ENCODE measurements around the gene PRPS1.
A peak's percentile ranks its signal among the peaks of the same experiment; 100 is the strongest.
"Not testable (repeated sequence)": the region's sequence is repeated elsewhere in the genome, so short reads cannot be mapped to it uniquely, and the experiment has no call there.

The PRPS1 gene

GRCh38 chrX:107676559-107677378, 48.5 kb downstream of the PRPS1 start:
- Histone ChIP-seq H3K9me3 (ENCODE audit: control insufficient read depth in 1 of 2, low read length in 2 of 2) (no peaks in the 10 kb centered on the region), H3K27me3 (ENCODE audit: low read depth, low read length) (no peaks in the 10 kb centered on the region), H3K4me3 (ENCODE audit: low read depth in 1 of 2, low read length in 2 of 2) (peak overlapping the region; percentile 60 to 76), H3K4me1 (ENCODE audit: control insufficient read depth in 1 of 2, insufficient read depth in 2 of 2, low read length in 2 of 2) (peaks cover 0 to 8% of the 10 kb centered on the region in 2 donors), H3K36me3 (ENCODE audit: control insufficient read depth in 1 of 2, insufficient read depth in 2 of 2, low read length in 2 of 2) (peaks cover 0 to 10% of the 10 kb centered on the region in 2 donors), H3K27ac (ENCODE audit: low read length) (peak overlapping the region; percentile 96)

- Histone ChIP-seq H3K36me3 (ENCODE audit: control insufficient read depth in 1 of 2, insufficient read depth in 2 of 2, low read length in 2 of 2) (peaks cover 0 to 10% of the 10 kb centered on the region in 2 donors), H3K27ac (ENCODE audit: low read length) (peak overlapping the region; percentile 85), H3K9me3 (ENCODE audit: control insufficient read depth in 1 of 2, low read length in 2 of 2) (no peaks in the 10 kb centered on the region), H3K4me1 (ENCODE audit: control insufficient read depth in 1 of 2, insufficient read depth in 2 of 2, low read length in 2 of 2) (peaks cover 0 to 9% of the 10 kb centered on the region in 2 donors), H3K27me3 (ENCODE audit: low read depth, low read length) (no peaks in the 10 kb centered on the region), H3K4me3 (ENCODE audit: low read depth in 1 of 2, low read length in 2 of 2) (peak overlapping the region; percentile 60 to 76)
These were observed 49.2 kb downstream of the PRPS1 start for GRCh38 chrX:107677501-107677901.

GRCh38 chrX:107677909-107678308, 49.6 kb downstream of the PRPS1 start:
- Histone ChIP-seq H3K36me3 (ENCODE audit: control insufficient read depth in 1 of 2, insufficient read depth in 2 of 2, low read length in 2 of 2) (peaks cover 0 to 10% of the 10 kb centered on the region in 2 donors), H3K9me3 (ENCODE audit: control insufficient read depth in 1 of 2, low read length in 2 of 2) (no peaks in the 10 kb centered on the region), H3K27ac (ENCODE audit: low read length) (peak overlapping the region; percentile 85), H3K27me3 (ENCODE audit: low read depth, low read length) (no peaks in the 10 kb centered on the region), H3K4me1 (ENCODE audit: control insufficient read depth in 1 of 2, insufficient read depth in 2 of 2, low read length in 2 of 2) (peaks cover 3 to 12% of the 10 kb centered on the region in 2 donors), H3K4me3 (ENCODE audit: low read depth in 1 of 2, low read length in 2 of 2) (no peak overlapping the region)

- no peak overlapping the region for H3K4me3 ChIP-seq (ENCODE audit: low read depth in 1 of 2, low read length in 2 of 2)
- no peaks in the 10 kb centered on the region for H3K9me3 ChIP-seq (ENCODE audit: control insufficient read depth in 1 of 2, low read length in 2 of 2)
- H3K4me1 ChIP-seq (ENCODE audit: control insufficient read depth in 1 of 2, insufficient read depth in 2 of 2, low read length in 2 of 2) = peaks cover 5 to 14% of the 10 kb centered on the region in 2 donors
- H3K36me3 ChIP-seq (ENCODE audit: control insufficient read depth in 1 of 2, insufficient read depth in 2 of 2, low read length in 2 of 2) = peaks cover 0 to 10% of the 10 kb centered on the region in 2 donors
- no peak overlapping the region for H3K27ac ChIP-seq (ENCODE audit: low read length)
- no peaks in the 10 kb centered on the region for H3K27me3 ChIP-seq (ENCODE audit: low read depth, low read length)
These were observed 50.8 kb downstream of the PRPS1 start for GRCh38 chrX:107678957-107679740.

GRCh38 chrX:107682256-107682655, 53.9 kb downstream of the PRPS1 start:
- no peaks in the 10 kb centered on the region for H3K27me3 ChIP-seq (ENCODE audit: low read depth, low read length)
- H3K27ac ChIP-seq (ENCODE audit: low read length) = peak overlapping the region; percentile 16
- no peaks in the 10 kb centered on the region for H3K36me3 ChIP-seq (ENCODE audit: control insufficient read depth in 1 of 2, insufficient read depth in 2 of 2, low read length in 2 of 2)
- no peak overlapping the region for H3K4me3 ChIP-seq (ENCODE audit: low read depth in 1 of 2, low read length in 2 of 2)
- H3K4me1 ChIP-seq (ENCODE audit: control insufficient read depth in 1 of 2, insufficient read depth in 2 of 2, low read length in 2 of 2) = peaks cover 8 to 14% of the 10 kb centered on the region in 2 donors
- H3K9me3 ChIP-seq (ENCODE audit: control insufficient read depth in 1 of 2, low read length in 2 of 2) = no peaks in the 10 kb centered on the region

- Histone ChIP-seq H3K36me3 (ENCODE audit: control insufficient read depth in 1 of 2, insufficient read depth in 2 of 2, low read length in 2 of 2) (no peaks in the 10 kb centered on the region), H3K27me3 (ENCODE audit: low read depth, low read length) (no peaks in the 10 kb centered on the region), H3K4me3 (ENCODE audit: low read depth in 1 of 2, low read length in 2 of 2) (no peak overlapping the region), H3K4me1 (ENCODE audit: control insufficient read depth in 1 of 2, insufficient read depth in 2 of 2, low read length in 2 of 2) (peaks cover 8 to 14% of the 10 kb centered on the region in 2 donors), H3K9me3 (ENCODE audit: control insufficient read depth in 1 of 2, low read length in 2 of 2) (no peaks in the 10 kb centered on the region), H3K27ac (ENCODE audit: low read length) (no peak overlapping the region)
These were observed 55.0 kb downstream of the PRPS1 start for GRCh38 chrX:107683124-107683895.

- Histone ChIP-seq H3K27me3 (ENCODE audit: low read depth, low read length) (no peaks in the 10 kb centered on the region), H3K27ac (ENCODE audit: low read length) (no peak overlapping the region)
These were observed 55.6 kb downstream of the PRPS1 start for GRCh38 chrX:107683931-107684330.

GRCh38 chrX:107684956-107685385, 56.7 kb downstream of the PRPS1 start:
- Histone ChIP-seq H3K4me1 (ENCODE audit: control insufficient read depth in 1 of 2, insufficient read depth in 2 of 2, low read length in 2 of 2) (peaks cover 8 to 14% of the 10 kb centered on the region in 2 donors), H3K27ac (ENCODE audit: low read length) (peak overlapping the region; percentile 23)

More at GRCh38 chrX:107683931-107684330, 55.6 kb downstream of the PRPS1 start:
- Histone ChIP-seq H3K36me3 (ENCODE audit: control insufficient read depth in 1 of 2, insufficient read depth in 2 of 2, low read length in 2 of 2) (no peaks in the 10 kb centered on the region), H3K4me3 (ENCODE audit: low read depth in 1 of 2, low read length in 2 of 2) (no peak overlapping the region), H3K4me1 (ENCODE audit: control insufficient read depth in 1 of 2, insufficient read depth in 2 of 2, low read length in 2 of 2) (peaks cover 8 to 14% of the 10 kb centered on the region in 2 donors), H3K9me3 (ENCODE audit: control insufficient read depth in 1 of 2, low read length in 2 of 2) (no peaks in the 10 kb centered on the region)

GRCh38 chrX:107685586-107685985, 57.3 kb downstream of the PRPS1 start:
- not testable (repeated sequence) for H3K27me3 ChIP-seq (ENCODE audit: low read depth, low read length); H3K36me3 ChIP-seq (ENCODE audit: control insufficient read depth in 1 of 2, insufficient read depth in 2 of 2, low read length in 2 of 2); H3K9me3 ChIP-seq (ENCODE audit: control insufficient read depth in 1 of 2, low read length in 2 of 2); H3K27ac ChIP-seq (ENCODE audit: low read length); H3K4me3 ChIP-seq (ENCODE audit: low read depth in 1 of 2, low read length in 2 of 2)
- H3K4me1 ChIP-seq (ENCODE audit: control insufficient read depth in 1 of 2, insufficient read depth in 2 of 2, low read length in 2 of 2) = peaks cover 8 to 14% of the 10 kb centered on the region in 2 donors

More at GRCh38 chrX:107684956-107685385, 56.7 kb downstream of the PRPS1 start:
- no peaks in the 10 kb centered on the region for H3K27me3 ChIP-seq (ENCODE audit: low read depth, low read length)
- no peak overlapping the region for H3K4me3 ChIP-seq (ENCODE audit: low read depth in 1 of 2, low read length in 2 of 2)
- H3K36me3 ChIP-seq (ENCODE audit: control insufficient read depth in 1 of 2, insufficient read depth in 2 of 2, low read length in 2 of 2) = no peaks in the 10 kb centered on the region
- H3K9me3 ChIP-seq (ENCODE audit: control insufficient read depth in 1 of 2, low read length in 2 of 2) = no peaks in the 10 kb centered on the region

- H3K9me3 ChIP-seq (ENCODE audit: control insufficient read depth in 1 of 2, low read length in 2 of 2) = no peaks in the 10 kb centered on the region
- no peaks in the 10 kb centered on the region for H3K27me3 ChIP-seq (ENCODE audit: low read depth, low read length)
- H3K4me1 ChIP-seq (ENCODE audit: control insufficient read depth in 1 of 2, insufficient read depth in 2 of 2, low read length in 2 of 2) = peaks cover 8 to 14% of the 10 kb centered on the region in 2 donors
- no peak overlapping the region for H3K4me3 ChIP-seq (ENCODE audit: low read depth in 1 of 2, low read length in 2 of 2)
- no peaks in the 10 kb centered on the region for H3K36me3 ChIP-seq (ENCODE audit: control insufficient read depth in 1 of 2, insufficient read depth in 2 of 2, low read length in 2 of 2)
- H3K27ac ChIP-seq (ENCODE audit: low read length) = no peak overlapping the region
These were observed 57.7 kb downstream of the PRPS1 start for GRCh38 chrX:107686026-107686425.

GRCh38 chrX:107686792-107687191, 58.5 kb downstream of the PRPS1 start:
- Histone ChIP-seq H3K27me3 (ENCODE audit: low read depth, low read length) (no peaks in the 10 kb centered on the region), H3K9me3 (ENCODE audit: control insufficient read depth in 1 of 2, low read length in 2 of 2) (no peaks in the 10 kb centered on the region), H3K36me3 (ENCODE audit: control insufficient read depth in 1 of 2, insufficient read depth in 2 of 2, low read length in 2 of 2) (no peaks in the 10 kb centered on the region), H3K4me1 (ENCODE audit: control insufficient read depth in 1 of 2, insufficient read depth in 2 of 2, low read length in 2 of 2) (peaks cover 8 to 14% of the 10 kb centered on the region in 2 donors), H3K4me3 (ENCODE audit: low read depth in 1 of 2, low read length in 2 of 2) (no peak overlapping the region), H3K27ac (ENCODE audit: low read length) (no peak overlapping the region)
